PC-3 (cell line): Measurements from ENCODE around the gene TMEM129. TPM values are rescaled to one million over a fixed set of nuclear protein-coding genes. Genes with fewer than 3 reads are reported as not detected.

Experiments used
- ATAC-seq: fragments of 200-7000 bp; cut with Tn5 transposase; 2 replicates; pipeline ENCODE4 v1.9.1; 2020; ENCODE audit warnings: mild to moderate bottlenecking, moderate library complexity
- BruUV-seq: library from RNA; stranded (reverse); fragments of 400-500 nt; replicated peaks from 2 replicates; lab custom pipeline; 2021; lab: Mats Ljungman, UMichigan
- CTCF ChIA-PET: fragments of 300-600 bp; sonication (Branson Sonifier 250); formaldehyde crosslinking; loops from one replicate; lab custom pipeline; 2022; ENCODE audit warnings: antibody characterized with exemption; lab: Charles Lee
- POLR2A ChIA-PET: fragments of 300-600 bp; sonication (Branson Sonifier 250); formaldehyde crosslinking; loops from one replicate; lab custom pipeline; 2022; ENCODE audit warnings: antibody characterized with exemption; ENCODE audit not compliant: unreplicated experiment; lab: Charles Lee
- DNase-seq: peaks from one replicate; pipeline ENCODE4 v3.0.0-alpha.2; 2015
- H2AFZ ChIP-seq: fragments of 300-600 bp; sonication (generic); 2 replicates; pipeline ENCODE4 v1.6.0; 2016; ENCODE audit warnings: antibody characterized with exemption, low read length
- H3F3A ChIP-seq: fragments of 300-600 bp; sonication (generic); one replicate; pipeline ENCODE4 v1.6.0; 2017; ENCODE audit warnings: antibody characterized with exemption, low read length, control low read depth, mild to moderate bottlenecking; ENCODE audit not compliant: unreplicated experiment
- H3K27ac ChIP-seq: fragments of 300-600 bp; sonication (generic); 2 replicates; pipeline ENCODE4 v1.5.1; 2016; ENCODE audit warnings: mild to moderate bottlenecking, low read length
- H3K27me3 ChIP-seq: fragments of 300-600 bp; sonication (generic); 2 replicates; pipeline ENCODE4 v1.6.1; 2016; ENCODE audit warnings: low read length, mixed read lengths
- H3K36me3 ChIP-seq: fragments of 300-600 bp; sonication (generic); 2 replicates; pipeline ENCODE4 v1.6.1; 2016; ENCODE audit warnings: low read depth, mixed run types, low read length, mixed read lengths
- H3K4me1 ChIP-seq: fragments of 300-600 bp; sonication (generic); 2 replicates; pipeline ENCODE4 v1.5.1; 2016; ENCODE audit warnings: low read length; ENCODE audit not compliant: insufficient read depth
- H3K4me2 ChIP-seq: fragments of 300-600 bp; sonication (generic); 2 replicates; pipeline ENCODE4 v1.6.0; 2016; ENCODE audit warnings: low read length
- H3K4me3 ChIP-seq: fragments of 300-600 bp; sonication (generic); 2 replicates; pipeline ENCODE4 v1.5.1; 2016; ENCODE audit warnings: mild to moderate bottlenecking, low read length, mixed read lengths
- H3K79me2 ChIP-seq: fragments of 300-600 bp; sonication (generic); 2 replicates; pipeline ENCODE4 v1.6.1; 2017; ENCODE audit warnings: low read length, mixed read lengths
- H3K9ac ChIP-seq: fragments of 300-600 bp; sonication (generic); 2 replicates; pipeline ENCODE4 v1.6.0; 2016; ENCODE audit warnings: mild to moderate bottlenecking, low read length
- H3K9me2 ChIP-seq: fragments of 300-600 bp; sonication (generic); replicated peaks from 2 replicates; pipeline ENCODE4 v1.6.1; 2016; ENCODE audit warnings: mixed run types, low read length, mixed read lengths
- H3K9me3 ChIP-seq: fragments of 300-600 bp; sonication (generic); 2 replicates; pipeline ENCODE4 v1.6.1; 2016; ENCODE audit warnings: low read length, mixed read lengths
- H4K20me1 ChIP-seq: fragments of 300-600 bp; sonication (generic); 2 replicates; pipeline ENCODE4 v1.6.1; 2016; ENCODE audit warnings: low read length, mixed read lengths
- CTCF ChIP-seq: fragments of 300-600 bp; sonication (generic); conservative IDR thresholded peaks from 2 replicates; pipeline ENCODE4 v1.5.1; 2017; ENCODE audit warnings: antibody characterized with exemption, low read depth, mild to moderate bottlenecking, low read length
- EZH2 ChIP-seq: fragments of 300-600 bp; sonication (generic); IDR thresholded peaks from one replicate; pipeline ENCODE4 v1.6.1; 2017; ENCODE audit warnings: antibody characterized with exemption, mild to moderate bottlenecking, low read length; ENCODE audit not compliant: unreplicated experiment
- EZH2phosphoT487 ChIP-seq: fragments of 300-600 bp; sonication (generic); IDR thresholded peaks from 2 replicates; pipeline ENCODE4 v1.6.1; 2018; ENCODE audit warnings: mild to moderate bottlenecking, antibody characterized with exemption, low read length, borderline replicate concordance
- intact Hi-C: fragments of 100-400 bp; cut with micrococcal nuclease; formaldehyde crosslinking; loops from 2 replicates; pipeline ENCODE4 v1.9.0; 2023
- total RNA-seq: library from RNA; depleted of rRNA; stranded (reverse); fragments of >200 nt; gene quantifications from 2 replicates; pipeline ENCODE4 v1.2.3, GENCODE V29; 2014

TMEM129 gene
- total RNA-seq, 1 experiment from 2014 or later: 28.6 TPM

- H3K9me3 ChIP-seq: no peaks in the 10 kb centered on the region
- H3K4me1 ChIP-seq: no peaks in the 10 kb centered on the region
- H4K20me1 ChIP-seq: no peaks in the 10 kb centered on the region
- ChIA-PET POLR2A (no interaction called here), CTCF (interaction anchor here (0.6 kb wide), 2 partner anchors 23 to 25 kb away, joined by 3 to 9 read pairs; no protein-coding TSS in a partner anchor)
- DNase-seq (no peak), ATAC-seq (no peak)
- BruUV-seq: no TSS peak
- H3F3A ChIP-seq: no peaks in the 10 kb centered on the region
- no peaks in the 10 kb centered on the region for H3K27me3 ChIP-seq
- H3K27ac ChIP-seq: no peak overlapping the region
- no peak overlapping the region for H3K4me2 ChIP-seq
- no peaks in the 10 kb centered on the region for H3K79me2 ChIP-seq
- no peak overlapping the region for H3K4me3 ChIP-seq
- H3K36me3 ChIP-seq: no peaks in the 10 kb centered on the region; the same call in 1 of the 2 replicates
- TF ChIP-seq CTCF (no peak), EZH2phosphoT487 (no peak), EZH2 (no peak)
- H3K9ac ChIP-seq: no peak overlapping the region
- no peak overlapping the region for H2AFZ ChIP-seq
- H3K9me2 ChIP-seq: no peaks in the 10 kb centered on the region
- intact Hi-C loops: no loop called here
Observed at GRCh38 chr4:1745165-1745564, 24.0 kb upstream of the TMEM129 start.

GRCh38 chr4:1744552-1744951 lies 23.4 kb upstream of the TMEM129 start:
- no peaks in the 10 kb centered on the region; the same call in 1 of the 2 replicates for H3K36me3 ChIP-seq

More at GRCh38 chr4:1744552-1744951, 23.4 kb upstream of the TMEM129 start:
- H3K27me3 ChIP-seq: no peaks in the 10 kb centered on the region
- H4K20me1 ChIP-seq: no peaks in the 10 kb centered on the region
- no peaks in the 10 kb centered on the region for H3K9me2 ChIP-seq
- BruUV-seq: no TSS peak
- ChIA-PET POLR2A (no interaction called here), CTCF (no interaction called here)
- no peak for ATAC-seq
- no peaks in the 10 kb centered on the region for H3K4me1 ChIP-seq
- no peaks in the 10 kb centered on the region for H3K9me3 ChIP-seq
- no peaks in the 10 kb centered on the region for H3F3A ChIP-seq
- DNase-seq: no peak
- TF ChIP-seq EZH2: no peak
- TF ChIP-seq EZH2phosphoT487: no peak
- TF ChIP-seq CTCF: no peak
- H3K27ac ChIP-seq: no peak overlapping the region
- no peaks in the 10 kb centered on the region for H3K79me2 ChIP-seq
- H2AFZ ChIP-seq: no peak overlapping the region
- intact Hi-C loops: no loop called here
- no peak overlapping the region for H3K4me3 ChIP-seq
- no peak overlapping the region for H3K4me2 ChIP-seq
- H3K9ac ChIP-seq: no peak overlapping the region
